ENCODE results near the gene LPAR3. TPM values are rescaled to one million over a fixed set of nuclear protein-coding genes. Genes with fewer than 3 reads are reported as not detected.

Gene LPAR3
- total and polyA plus RNA-seq, 2 of the 13 experiments (the other 11 are each of a cell fraction or from before 2014, with no cell fraction given), result not detected

DNA sequence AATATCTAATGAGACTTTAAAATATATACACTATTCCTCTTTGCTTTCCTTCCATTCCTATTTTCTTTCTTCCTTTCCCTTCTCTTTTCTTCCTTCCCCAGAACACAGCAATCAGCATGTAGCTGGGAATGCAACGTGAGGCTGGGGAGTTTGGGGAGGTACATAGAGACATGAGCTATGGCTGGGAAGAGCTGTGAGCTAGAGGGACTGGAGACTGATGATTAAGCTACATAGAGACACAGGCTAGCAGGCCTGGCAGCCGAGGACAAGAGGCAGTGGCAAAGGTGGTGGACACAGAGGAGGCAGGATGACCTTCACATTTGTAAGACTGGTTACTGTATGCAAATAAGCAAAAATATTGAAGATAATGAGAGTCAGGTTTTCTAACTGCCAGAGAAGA lies 7.5 kb downstream of the LPAR3 start (continued):
- TF ChIP-seq, protein P1, sequence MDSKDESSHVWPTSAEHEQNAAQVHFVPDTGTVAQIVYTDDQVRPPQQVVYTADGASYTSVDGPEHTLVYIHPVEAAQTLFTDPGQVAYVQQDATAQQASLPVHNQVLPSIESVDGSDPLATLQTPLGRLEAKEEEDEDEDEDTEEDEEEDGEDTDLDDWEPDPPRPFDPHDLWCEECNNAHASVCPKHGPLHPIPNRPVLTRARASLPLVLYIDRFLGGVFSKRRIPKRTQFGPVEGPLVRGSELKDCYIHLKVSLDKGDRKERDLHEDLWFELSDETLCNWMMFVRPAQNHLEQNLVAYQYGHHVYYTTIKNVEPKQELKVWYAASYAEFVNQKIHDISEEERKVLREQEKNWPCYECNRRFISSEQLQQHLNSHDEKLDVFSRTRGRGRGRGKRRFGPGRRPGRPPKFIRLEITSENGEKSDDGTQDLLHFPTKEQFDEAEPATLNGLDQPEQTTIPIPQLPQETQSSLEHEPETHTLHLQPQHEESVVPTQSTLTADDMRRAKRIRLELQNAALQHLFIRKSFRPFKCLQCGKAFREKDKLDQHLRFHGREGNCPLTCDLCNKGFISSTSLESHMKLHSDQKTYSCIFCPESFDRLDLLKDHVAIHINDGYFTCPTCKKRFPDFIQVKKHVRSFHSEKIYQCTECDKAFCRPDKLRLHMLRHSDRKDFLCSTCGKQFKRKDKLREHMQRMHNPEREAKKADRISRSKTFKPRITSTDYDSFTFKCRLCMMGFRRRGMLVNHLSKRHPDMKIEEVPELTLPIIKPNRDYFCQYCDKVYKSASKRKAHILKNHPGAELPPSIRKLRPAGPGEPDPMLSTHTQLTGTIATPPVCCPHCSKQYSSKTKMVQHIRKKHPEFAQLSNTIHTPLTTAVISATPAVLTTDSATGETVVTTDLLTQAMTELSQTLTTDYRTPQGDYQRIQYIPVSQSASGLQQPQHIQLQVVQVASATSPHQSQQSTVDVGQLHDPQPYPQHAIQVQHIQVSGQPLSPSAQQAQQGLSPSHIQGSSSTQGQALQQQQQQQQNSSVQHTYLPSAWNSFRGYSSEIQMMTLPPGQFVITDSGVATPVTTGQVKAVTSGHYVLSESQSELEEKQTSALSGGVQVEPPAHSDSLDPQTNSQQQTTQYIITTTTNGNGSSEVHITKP (CRISPR knock-in tag; IDR thresholded peaks at IDR 0.05; ENCODE audit: low read depth), result no peak
- TF ChIP-seq FOXP1 (IDR thresholded peaks at IDR 0.05) (no peak), FOXP1 (CRISPR knock-in tag; IDR thresholded peaks at IDR 0.05) (no peak)

DNA sequence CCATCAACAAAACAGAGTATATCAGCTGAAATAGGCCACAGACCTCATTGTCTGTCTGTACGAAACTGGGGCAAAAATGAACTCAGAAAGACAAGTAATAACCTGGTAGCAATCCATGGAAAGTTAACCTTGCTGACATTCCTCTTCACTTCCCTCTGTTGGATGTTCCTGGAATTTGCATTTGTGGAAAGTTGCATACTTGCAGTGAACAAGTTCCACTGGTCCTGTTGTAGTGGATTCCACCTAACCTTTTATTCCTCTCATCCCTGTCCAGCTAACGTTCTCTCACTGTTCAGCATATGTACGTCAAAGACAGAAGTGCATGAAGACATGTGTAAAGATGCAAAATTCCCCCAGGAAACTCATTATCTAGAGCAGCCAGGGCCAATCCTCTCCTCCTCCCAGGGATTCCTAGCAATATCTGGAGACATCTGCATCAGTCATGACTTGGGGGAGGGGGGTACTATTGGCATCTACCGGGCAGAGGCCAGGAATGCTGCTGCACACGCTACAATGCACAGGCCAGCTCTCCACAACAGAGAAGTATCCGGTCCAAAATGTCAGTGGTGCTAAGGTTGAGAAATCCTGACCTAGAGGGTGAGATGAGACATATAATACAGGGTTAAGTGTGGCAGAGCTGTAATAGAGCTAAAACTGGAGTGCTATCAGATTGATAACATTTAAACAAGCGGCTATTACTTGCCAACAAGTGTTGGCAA lies 8.2 kb downstream of the LPAR3 start:
- BruUV-seq (replicated peaks), result no TSS peak
- intact Hi-C loops (cut with micrococcal nuclease; ENCODE audit: unreplicated experiment), result no loop called here
- no peaks in the 10 kb centered on the region for H3K4me1 ChIP-seq (ENCODE audit: insufficient read depth, low read length)
- in situ Hi-C loops (cut with HindIII; ENCODE audit: extremely low pct_ligation_motif_present, low pct_unique_long_range_greater_than_20kb), result no loop called here
- H3K4me2 ChIP-seq (ENCODE audit: low read depth, low read length), result no peak overlapping the region
- ChIA-PET CTCF (ENCODE audit: low intra/inter-chr PET ratio, low total read pairs) (no interaction called here), POLR2A (no interaction called here)
- ATAC-seq (no peak), FAIRE-seq (no peak), DNase-seq (ENCODE audit: low spot score) (no peak)
- no peak overlapping the region for H3K27ac ChIP-seq (ENCODE audit: extremely low read length, insufficient read depth, low read length)
- no peak overlapping the region for H2AFZ ChIP-seq (ENCODE audit: low read length)
- no peak overlapping the region for H3K9ac ChIP-seq (ENCODE audit: insufficient read depth, low read depth, low read length)
- H3K79me2 ChIP-seq (ENCODE audit: insufficient read depth, low read length), result no peaks in the 10 kb centered on the region
- 2% methylated on average over 7 of the region's 7 CpGs for WGBS (ENCODE audit: low lambda C conversion rate)
- H4K20me1 ChIP-seq (ENCODE audit: insufficient read depth, low read length), result no peaks in the 10 kb centered on the region
- no peaks in the 10 kb centered on the region for H3K27me3 ChIP-seq (ENCODE audit: control insufficient read depth in 1 of 2, insufficient read depth in 2 of 2, low read length in 2 of 2)
- H3K9me3 ChIP-seq (ENCODE audit: low read length), result peaks cover 4% of the 10 kb centered on the region; the same call in 1 of the 2 replicates
- H3K36me3 ChIP-seq (replicated peaks in 1 of 2; ENCODE audit: control insufficient read depth in 1 of 2, insufficient read depth in 2 of 2, low read length in 2 of 2), result no peaks in the 10 kb centered on the region
- no peak for TF ChIP-seq NBN (conservative IDR thresholded peaks at IDR 0.05)
- TF ChIP-seq EEA1 (CRISPR knock-in tag; IDR thresholded peaks at IDR 0.05; ENCODE audit: borderline replicate concordance), result no peak
- TF ChIP-seq, protein P2, sequence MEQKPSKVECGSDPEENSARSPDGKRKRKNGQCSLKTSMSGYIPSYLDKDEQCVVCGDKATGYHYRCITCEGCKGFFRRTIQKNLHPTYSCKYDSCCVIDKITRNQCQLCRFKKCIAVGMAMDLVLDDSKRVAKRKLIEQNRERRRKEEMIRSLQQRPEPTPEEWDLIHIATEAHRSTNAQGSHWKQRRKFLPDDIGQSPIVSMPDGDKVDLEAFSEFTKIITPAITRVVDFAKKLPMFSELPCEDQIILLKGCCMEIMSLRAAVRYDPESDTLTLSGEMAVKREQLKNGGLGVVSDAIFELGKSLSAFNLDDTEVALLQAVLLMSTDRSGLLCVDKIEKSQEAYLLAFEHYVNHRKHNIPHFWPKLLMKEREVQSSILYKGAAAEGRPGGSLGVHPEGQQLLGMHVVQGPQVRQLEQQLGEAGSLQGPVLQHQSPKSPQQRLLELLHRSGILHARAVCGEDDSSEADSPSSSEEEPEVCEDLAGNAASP (CRISPR knock-in tag; IDR thresholded peaks at IDR 0.05; ENCODE audit: borderline replicate concordance), result no peak
- no peak overlapping the region for H3K4me3 ChIP-seq (replicated peaks in 1 of 3; ENCODE audit: insufficient read depth in 1 of 3, low read depth in 2 of 3, low read length in 3 of 3)

All from HepG2 (cell line).